Panc1 (cell line): ENCODE data around the gene SPTBN1. TPM values are rescaled to one million over a fixed set of nuclear protein-coding genes. Genes with fewer than 3 reads are reported as not detected.

ENCODE experiments used
- ATAC-seq: fragments of 200-7000 bp; cut with Tn5 transposase; 2 replicates; pipeline ENCODE4 v1.9.1; 2020; ENCODE audit warnings: mild to moderate bottlenecking, moderate library complexity
- BruUV-seq: library from RNA; stranded (reverse); fragments of 400-500 nt; replicated peaks from 2 replicates; lab custom pipeline; 2021; lab: Mats Ljungman, UMichigan
- CTCF ChIA-PET: fragments of 300-600 bp; sonication (Branson Sonifier 250); formaldehyde crosslinking; loops from one replicate; lab custom pipeline; 2022; ENCODE audit warnings: antibody characterized with exemption; lab: Charles Lee
- POLR2A ChIA-PET: fragments of 300-600 bp; sonication (Branson Sonifier 250); formaldehyde crosslinking; loops from one replicate; lab custom pipeline; 2022; ENCODE audit warnings: antibody characterized with exemption; lab: Charles Lee
- DNase-seq: peaks from one replicate; pipeline ENCODE4 v3.0.0-alpha.2; 2010; ENCODE audit warnings: low read depth, low spot score
- H3K27ac ChIP-seq: 2 replicates; pipeline ENCODE4 v1.5.1; 2011; ENCODE audit warnings: mild to moderate bottlenecking, low read length, inconsistent platforms
- H3K27me3 ChIP-seq: fragments of 200-500 bp; sonication (Bioruptor generic); 2 replicates; pipeline ENCODE4 v1.6.0; 2014; ENCODE audit warnings: low read length, inconsistent platforms; ENCODE audit not compliant: control insufficient read depth, insufficient read depth
- H3K36me3 ChIP-seq: fragments of 200-500 bp; sonication (Bioruptor generic); 2 replicates; pipeline ENCODE4 v1.5.1; 2014; ENCODE audit warnings: inconsistent platforms, mild to moderate bottlenecking, low read length, moderate library complexity; ENCODE audit not compliant: control insufficient read depth, insufficient read depth
- H3K4me1 ChIP-seq: 2 replicates; pipeline ENCODE4 v1.5.1; 2011; ENCODE audit warnings: inconsistent platforms, mild to moderate bottlenecking, low read length, moderate library complexity; ENCODE audit not compliant: control insufficient read depth, insufficient read depth
- H3K4me3 ChIP-seq, 2 experiments: 2 replicates each; pipeline ENCODE4 v1.5.1; 2011 to 2012; ENCODE audit warnings: low read depth in 2 of 2, low read length in 2 of 2, mild to moderate bottlenecking in 2 of 2, inconsistent platforms in 1 of 2, moderate library complexity in 1 of 2
- H3K9me3 ChIP-seq: fragments of 200-500 bp; sonication (Bioruptor generic); 2 replicates; pipeline ENCODE4 v1.5.1; 2014; ENCODE audit warnings: low read depth, mild to moderate bottlenecking, inconsistent platforms, low read length, moderate library complexity; ENCODE audit not compliant: control insufficient read depth, insufficient read depth
- POLR2AphosphoS5 ChIP-seq: IDR thresholded peaks from 2 replicates; pipeline ENCODE4 v1.6.1; 2012; ENCODE audit warnings: mild to moderate bottlenecking, low read depth, low read length, moderate library complexity
- SIN3A ChIP-seq: IDR thresholded peaks from 2 replicates; pipeline ENCODE4 v1.6.1; 2012; ENCODE audit warnings: low read depth, mild to moderate bottlenecking, low read length, moderate library complexity, borderline replicate concordance; ENCODE audit not compliant: insufficient read depth
- TCF7L2 ChIP-seq: IDR thresholded peaks from 2 replicates; pipeline ENCODE4 v1.6.1; 2011; ENCODE audit warnings: mild to moderate bottlenecking, low read depth, low read length, inconsistent platforms
- in situ Hi-C: cut with HindIII; loops from 2 replicates; pipeline ENCODE4 v1.10.0; 2016; ENCODE audit warnings: low sequenced_read_pairs, low pct_unique_long_range_greater_than_20kb
- intact Hi-C: fragments of 100-400 bp; cut with micrococcal nuclease; formaldehyde crosslinking; loops from one replicate; pipeline ENCODE4 v1.10.0; 2022; ENCODE audit not compliant: unreplicated experiment
- total RNA-seq: library from RNA; stranded (reverse); gene quantifications from one replicate; pipeline ENCODE4 v1.2.1, GENCODE V29; 2021; ENCODE audit not compliant: unreplicated experiment
- TF ChIP-seq, protein P1 (sequence below): fragments of 450-650 bp; IDR thresholded peaks from 2 replicates; pipeline ENCODE4 v1.5.1; 2017; ENCODE audit warnings: mild to moderate bottlenecking
- TF ChIP-seq, protein P2 (sequence below), 2 experiments: IDR thresholded peaks; 2 replicates each; pipeline ENCODE4 v1.6.1; 2011 to 2012; ENCODE audit warnings: low read depth in 2 of 2, control low read depth in 1 of 2, low read length in 1 of 2, mild to moderate bottlenecking in 1 of 2, moderate library complexity in 1 of 2; ENCODE audit not compliant: insufficient read depth in 1 of 2

SPTBN1 gene
- total RNA-seq, 1 experiment from 2014 or later: 169 TPM

DNA sequence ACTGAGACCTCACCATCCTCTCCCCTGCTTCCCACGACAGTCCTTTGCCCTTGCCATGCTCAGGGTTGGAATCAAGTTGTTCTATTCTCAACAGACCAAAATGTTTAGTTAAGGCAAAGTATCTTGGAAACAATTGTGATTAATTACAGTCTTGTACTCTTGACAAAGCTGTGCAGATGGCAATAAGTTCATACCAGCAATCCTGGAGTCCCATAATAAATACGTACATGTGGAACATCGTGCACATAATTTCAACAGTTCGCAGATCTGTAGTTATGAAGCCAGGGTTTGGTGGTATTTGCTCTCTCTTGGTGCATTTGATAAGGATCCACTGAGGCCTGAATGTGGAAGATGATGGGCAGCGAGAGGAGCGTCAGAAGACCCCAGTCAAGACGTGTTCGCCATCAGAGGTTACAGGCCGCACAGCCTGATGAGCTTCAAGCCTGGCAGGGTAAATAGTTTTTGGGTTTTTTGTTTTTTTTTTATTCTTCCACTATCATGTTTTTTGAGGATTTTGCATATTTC is 214.4 kb downstream of the SPTBN1 start (continued):
- no peak for TF ChIP-seq TCF7L2

GRCh38 chr2:54671010-54671409 is 214.9 kb downstream of the SPTBN1 start:
- intact Hi-C loops (no loop called here), in situ Hi-C loops (no loop called here)
- peaks cover 6% of the 10 kb centered on the region; the same call in 1 of the 2 replicates for H3K36me3 ChIP-seq
- H3K27me3 ChIP-seq: no peaks in the 10 kb centered on the region
- TF ChIP-seq, protein P1, sequence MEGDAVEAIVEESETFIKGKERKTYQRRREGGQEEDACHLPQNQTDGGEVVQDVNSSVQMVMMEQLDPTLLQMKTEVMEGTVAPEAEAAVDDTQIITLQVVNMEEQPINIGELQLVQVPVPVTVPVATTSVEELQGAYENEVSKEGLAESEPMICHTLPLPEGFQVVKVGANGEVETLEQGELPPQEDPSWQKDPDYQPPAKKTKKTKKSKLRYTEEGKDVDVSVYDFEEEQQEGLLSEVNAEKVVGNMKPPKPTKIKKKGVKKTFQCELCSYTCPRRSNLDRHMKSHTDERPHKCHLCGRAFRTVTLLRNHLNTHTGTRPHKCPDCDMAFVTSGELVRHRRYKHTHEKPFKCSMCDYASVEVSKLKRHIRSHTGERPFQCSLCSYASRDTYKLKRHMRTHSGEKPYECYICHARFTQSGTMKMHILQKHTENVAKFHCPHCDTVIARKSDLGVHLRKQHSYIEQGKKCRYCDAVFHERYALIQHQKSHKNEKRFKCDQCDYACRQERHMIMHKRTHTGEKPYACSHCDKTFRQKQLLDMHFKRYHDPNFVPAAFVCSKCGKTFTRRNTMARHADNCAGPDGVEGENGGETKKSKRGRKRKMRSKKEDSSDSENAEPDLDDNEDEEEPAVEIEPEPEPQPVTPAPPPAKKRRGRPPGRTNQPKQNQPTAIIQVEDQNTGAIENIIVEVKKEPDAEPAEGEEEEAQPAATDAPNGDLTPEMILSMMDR: no peak
- TF ChIP-seq POLR2AphosphoS5 (no peak), SIN3A (no peak), TCF7L2 (no peak)
- TF ChIP-seq, protein P2, sequence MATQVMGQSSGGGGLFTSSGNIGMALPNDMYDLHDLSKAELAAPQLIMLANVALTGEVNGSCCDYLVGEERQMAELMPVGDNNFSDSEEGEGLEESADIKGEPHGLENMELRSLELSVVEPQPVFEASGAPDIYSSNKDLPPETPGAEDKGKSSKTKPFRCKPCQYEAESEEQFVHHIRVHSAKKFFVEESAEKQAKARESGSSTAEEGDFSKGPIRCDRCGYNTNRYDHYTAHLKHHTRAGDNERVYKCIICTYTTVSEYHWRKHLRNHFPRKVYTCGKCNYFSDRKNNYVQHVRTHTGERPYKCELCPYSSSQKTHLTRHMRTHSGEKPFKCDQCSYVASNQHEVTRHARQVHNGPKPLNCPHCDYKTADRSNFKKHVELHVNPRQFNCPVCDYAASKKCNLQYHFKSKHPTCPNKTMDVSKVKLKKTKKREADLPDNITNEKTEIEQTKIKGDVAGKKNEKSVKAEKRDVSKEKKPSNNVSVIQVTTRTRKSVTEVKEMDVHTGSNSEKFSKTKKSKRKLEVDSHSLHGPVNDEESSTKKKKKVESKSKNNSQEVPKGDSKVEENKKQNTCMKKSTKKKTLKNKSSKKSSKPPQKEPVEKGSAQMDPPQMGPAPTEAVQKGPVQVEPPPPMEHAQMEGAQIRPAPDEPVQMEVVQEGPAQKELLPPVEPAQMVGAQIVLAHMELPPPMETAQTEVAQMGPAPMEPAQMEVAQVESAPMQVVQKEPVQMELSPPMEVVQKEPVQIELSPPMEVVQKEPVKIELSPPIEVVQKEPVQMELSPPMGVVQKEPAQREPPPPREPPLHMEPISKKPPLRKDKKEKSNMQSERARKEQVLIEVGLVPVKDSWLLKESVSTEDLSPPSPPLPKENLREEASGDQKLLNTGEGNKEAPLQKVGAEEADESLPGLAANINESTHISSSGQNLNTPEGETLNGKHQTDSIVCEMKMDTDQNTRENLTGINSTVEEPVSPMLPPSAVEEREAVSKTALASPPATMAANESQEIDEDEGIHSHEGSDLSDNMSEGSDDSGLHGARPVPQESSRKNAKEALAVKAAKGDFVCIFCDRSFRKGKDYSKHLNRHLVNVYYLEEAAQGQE (IDR thresholded peaks at IDR 0.05; ENCODE audit: insufficient read depth in 1 of 2, low read depth in 2 of 2, low read length in 1 of 2): no peak
- H3K9me3 ChIP-seq: no peaks in the 10 kb centered on the region
- no peak overlapping the region for H3K4me3 ChIP-seq
- no peak overlapping the region for H3K27ac ChIP-seq
- ChIA-PET POLR2A (interaction anchor here (0.6 kb wide), 1 partner anchor 555 kb away, joined by 4 read pairs; no protein-coding TSS in a partner anchor), CTCF (no interaction called here)
- ATAC-seq (no peak), DNase-seq (no peak)
- no peaks in the 10 kb centered on the region for H3K4me1 ChIP-seq
- BruUV-seq: no TSS peak

DNA sequence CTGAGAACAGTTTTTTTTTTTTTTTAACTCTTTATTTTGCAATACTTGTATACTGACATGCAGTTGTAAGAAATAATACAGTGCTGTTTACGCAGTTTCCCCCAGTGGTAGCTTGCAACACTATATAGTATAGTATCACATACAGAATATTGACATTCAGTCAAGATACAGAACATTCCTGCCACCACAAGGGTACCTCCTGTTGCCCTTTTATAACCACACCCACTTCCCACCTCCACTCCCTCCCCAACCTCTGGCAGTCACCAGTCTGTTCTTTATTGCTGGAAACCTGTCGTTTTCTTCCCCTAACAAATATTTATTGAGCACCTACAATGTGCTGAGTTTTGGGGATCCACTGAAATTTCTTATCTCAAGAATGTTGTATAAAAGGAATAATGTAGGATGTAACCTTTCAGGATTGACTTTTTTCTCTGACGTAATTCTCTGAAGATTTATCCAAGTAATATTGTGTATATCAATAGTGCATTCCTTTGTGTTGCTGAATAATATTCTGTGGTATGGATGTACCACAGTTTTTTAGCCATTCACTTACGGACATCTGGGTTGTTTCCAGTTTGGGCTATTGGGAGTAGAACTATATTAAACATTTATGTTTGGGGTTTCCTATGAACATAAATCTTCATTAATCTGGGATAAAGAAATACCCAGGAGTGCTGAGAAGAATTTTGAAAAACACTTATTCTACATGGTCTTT is 215.9 kb downstream of the SPTBN1 start:
- no peak overlapping the region for H3K27ac ChIP-seq
- in situ Hi-C loops: no loop called here

More for the DNA sequence above, 215.9 kb downstream of the SPTBN1 start:
- TF ChIP-seq TCF7L2 (no peak), SIN3A (no peak), POLR2AphosphoS5 (no peak)
- TF ChIP-seq, protein P2 (IDR thresholded peaks at IDR 0.05; ENCODE audit: insufficient read depth in 1 of 2, low read depth in 2 of 2, low read length in 1 of 2): no peak
- TF ChIP-seq, protein P1: no peak
- Histone ChIP-seq H3K36me3 (peaks cover 6% of the 10 kb centered on the region; the same call in 1 of the 2 replicates), H3K4me1 (no peaks in the 10 kb centered on the region), H3K27me3 (no peaks in the 10 kb centered on the region), H3K4me3 (no peak overlapping the region), H3K9me3 (no peaks in the 10 kb centered on the region)
- POLR2A ChIA-PET: no interaction called here
- no TSS peak for BruUV-seq
- CTCF ChIA-PET: interaction anchor here (0.5 kb wide), 1 partner anchor 32 kb away, joined by 4 read pairs; no protein-coding TSS in a partner anchor
- intact Hi-C loops: no loop called here
- no peak for ATAC-seq
- DNase-seq: no peak
